ENCODE measurements around the gene ARHGAP30.
"Not testable (repeated sequence)": the region's sequence is repeated elsewhere in the genome, so short reads cannot be mapped to it uniquely, and the experiment has no call there.

Gene ARHGAP30

DNA sequence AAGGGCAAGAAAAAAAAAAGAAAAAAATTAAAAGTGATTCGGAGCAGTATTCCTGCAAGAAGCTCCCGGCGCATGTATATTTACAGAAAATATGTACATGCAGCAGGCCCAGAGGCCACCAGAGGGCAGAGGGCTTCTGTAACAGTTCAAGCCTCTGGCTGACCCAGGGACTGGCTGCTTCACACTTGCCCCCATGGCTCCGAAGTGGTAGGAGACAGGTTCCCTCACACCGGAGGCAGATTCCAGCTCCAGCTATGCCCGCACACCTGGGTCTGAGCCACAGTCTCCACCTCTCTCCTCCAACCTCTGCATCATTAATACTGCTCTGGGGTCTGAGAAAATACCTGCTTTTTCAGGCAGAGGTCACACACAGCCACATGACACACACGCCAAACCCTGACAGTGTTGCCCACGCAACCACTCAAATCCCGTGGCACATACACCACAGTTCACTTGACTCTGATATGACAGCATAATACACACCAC is 2.2 kb upstream of the ARHGAP30 start:
- DNase-seq (ENCODE audit: low read depth in 2 of 2), result peak; percentile 66 to 72
- TF ChIP-seq, protein P1, sequence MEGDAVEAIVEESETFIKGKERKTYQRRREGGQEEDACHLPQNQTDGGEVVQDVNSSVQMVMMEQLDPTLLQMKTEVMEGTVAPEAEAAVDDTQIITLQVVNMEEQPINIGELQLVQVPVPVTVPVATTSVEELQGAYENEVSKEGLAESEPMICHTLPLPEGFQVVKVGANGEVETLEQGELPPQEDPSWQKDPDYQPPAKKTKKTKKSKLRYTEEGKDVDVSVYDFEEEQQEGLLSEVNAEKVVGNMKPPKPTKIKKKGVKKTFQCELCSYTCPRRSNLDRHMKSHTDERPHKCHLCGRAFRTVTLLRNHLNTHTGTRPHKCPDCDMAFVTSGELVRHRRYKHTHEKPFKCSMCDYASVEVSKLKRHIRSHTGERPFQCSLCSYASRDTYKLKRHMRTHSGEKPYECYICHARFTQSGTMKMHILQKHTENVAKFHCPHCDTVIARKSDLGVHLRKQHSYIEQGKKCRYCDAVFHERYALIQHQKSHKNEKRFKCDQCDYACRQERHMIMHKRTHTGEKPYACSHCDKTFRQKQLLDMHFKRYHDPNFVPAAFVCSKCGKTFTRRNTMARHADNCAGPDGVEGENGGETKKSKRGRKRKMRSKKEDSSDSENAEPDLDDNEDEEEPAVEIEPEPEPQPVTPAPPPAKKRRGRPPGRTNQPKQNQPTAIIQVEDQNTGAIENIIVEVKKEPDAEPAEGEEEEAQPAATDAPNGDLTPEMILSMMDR (IDR thresholded peaks at IDR 0.05; ENCODE audit: low read depth, low read length), result peak; percentile 71
- H3K4me3 ChIP-seq (replicated peaks in 1 of 2; ENCODE audit: low read depth in 2 of 2, low read length in 2 of 2), result no peak overlapping the region

DNA sequence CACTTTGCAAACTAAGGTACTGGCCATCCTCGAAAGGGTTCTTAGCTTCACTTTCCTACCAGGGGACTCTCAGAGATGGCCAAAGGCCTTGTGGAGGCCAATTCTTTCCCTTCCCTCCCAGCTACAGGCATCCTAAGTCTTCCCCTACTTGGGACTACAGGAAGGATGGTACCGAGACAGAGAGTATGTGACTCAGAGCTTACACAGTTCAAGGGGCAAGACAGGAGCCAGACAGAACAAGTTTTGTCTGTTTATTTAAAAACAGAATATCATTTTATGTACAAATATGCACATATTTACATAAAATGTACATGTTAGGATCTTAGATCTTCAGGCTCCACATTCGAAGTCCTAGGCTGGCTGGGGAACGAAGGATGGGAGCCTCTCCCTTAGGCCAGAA is 1.1 kb upstream of the ARHGAP30 start:
- TF ChIP-seq, protein P1 (IDR thresholded peaks at IDR 0.05; ENCODE audit: low read depth, low read length), result no peak
- peak in 1 of 2 donors; percentile 47 for DNase-seq (ENCODE audit: low read depth in 2 of 2)
- H3K4me3 ChIP-seq (replicated peaks in 1 of 2; ENCODE audit: low read depth in 2 of 2, low read length in 2 of 2), result no peak overlapping the region

DNA sequence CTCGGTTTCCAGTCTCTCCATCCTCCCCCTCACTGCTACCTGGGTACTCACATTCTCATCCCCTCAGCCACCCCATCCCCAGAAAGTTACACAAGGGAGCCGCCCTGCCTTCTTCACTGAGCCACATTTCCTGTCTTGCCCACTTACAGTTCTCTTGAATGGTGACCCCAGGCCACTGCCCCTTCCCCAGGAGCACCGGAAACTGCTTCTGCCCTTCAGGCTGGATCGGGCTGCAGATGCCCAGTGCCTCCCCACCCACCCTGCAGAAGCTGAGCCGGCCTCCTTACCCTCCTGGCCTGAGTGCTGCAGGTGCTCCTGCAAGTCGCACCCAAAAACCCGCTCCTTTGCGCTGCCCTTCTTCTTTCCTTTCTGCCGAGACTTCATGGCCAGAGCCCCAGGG is 450 bp downstream of the ARHGAP30 start:
- TF ChIP-seq, protein P1 (IDR thresholded peaks at IDR 0.05; ENCODE audit: low read depth, low read length), result no peak
- DNase-seq (ENCODE audit: low read depth in 2 of 2), result no peak
- H3K4me3 ChIP-seq (replicated peaks in 1 of 2; ENCODE audit: low read depth in 2 of 2, low read length in 2 of 2), result no peak overlapping the region

DNA sequence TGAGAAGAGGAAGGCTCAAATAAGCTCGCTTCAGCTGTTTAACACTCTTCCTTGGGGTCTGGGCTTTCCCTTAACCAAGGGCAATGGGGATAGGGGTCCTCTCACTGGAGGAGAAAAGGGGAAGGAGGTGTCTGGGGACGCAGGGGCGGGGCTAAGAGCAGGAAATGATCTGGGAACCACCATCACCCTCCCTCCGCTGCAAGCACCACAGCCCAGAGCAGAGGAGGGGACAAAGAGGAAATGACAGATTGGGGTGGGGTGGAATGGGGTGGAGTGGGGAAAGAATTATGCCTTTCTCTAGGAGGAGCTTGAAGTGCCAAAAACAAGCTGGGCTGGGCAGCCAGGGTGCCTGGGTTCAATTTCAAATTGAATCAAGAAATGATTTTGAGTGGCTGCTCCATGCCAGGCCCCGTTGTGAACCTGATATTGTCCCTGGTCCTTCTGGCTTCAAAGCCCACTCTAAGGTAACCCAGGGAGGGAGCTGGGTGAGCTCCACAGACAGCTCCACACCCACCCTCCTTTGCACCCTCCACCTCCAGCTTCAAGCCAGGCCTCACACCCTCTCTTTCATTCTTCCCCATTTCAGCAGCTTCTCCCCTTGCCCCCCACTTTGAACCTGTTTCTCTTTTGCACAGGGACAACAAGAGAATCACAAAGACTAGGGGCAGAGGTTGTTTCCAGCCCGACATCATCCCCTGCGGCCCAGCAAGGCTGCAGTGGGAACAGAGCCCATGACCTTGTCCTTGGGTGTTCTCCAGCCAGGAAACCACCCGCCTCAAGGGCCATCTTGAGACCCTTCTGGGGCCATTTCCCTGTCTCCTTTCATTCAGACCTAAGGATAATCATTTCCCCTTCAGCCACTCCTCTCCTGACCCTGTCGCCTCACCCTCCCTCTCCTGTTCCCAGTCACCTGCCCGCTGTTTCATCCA is 1.1 kb downstream of the ARHGAP30 start:
- TF ChIP-seq, protein P1 (IDR thresholded peaks at IDR 0.05; ENCODE audit: low read depth, low read length), result no peak
- DNase-seq (ENCODE audit: low read depth in 2 of 2), result no peak
- H3K4me3 ChIP-seq (replicated peaks in 1 of 2; ENCODE audit: low read depth in 2 of 2, low read length in 2 of 2), result no peak overlapping the region

DNA sequence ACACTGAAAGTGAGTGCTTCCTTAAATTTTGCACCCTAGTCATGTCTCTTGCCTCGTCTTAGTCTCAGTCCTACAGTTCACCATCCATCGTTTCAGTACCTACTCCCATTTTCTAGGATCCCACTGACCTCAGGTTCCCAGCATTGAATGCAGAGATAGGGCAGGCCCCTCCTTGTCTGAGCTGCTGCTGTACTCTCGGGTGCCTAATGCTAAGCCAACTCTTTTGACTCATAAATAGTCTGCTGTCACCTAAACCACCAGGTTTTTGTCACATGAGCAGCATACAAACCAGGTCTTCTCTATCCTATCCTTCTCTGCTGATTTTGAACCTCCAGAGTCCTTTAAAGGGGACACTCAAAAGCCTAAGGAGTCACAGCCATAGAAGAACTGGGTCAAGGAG is 3.0 kb downstream of the ARHGAP30 start:
- H3K4me3 ChIP-seq (replicated peaks in 1 of 2; ENCODE audit: low read depth in 2 of 2, low read length in 2 of 2), result no peak overlapping the region
- TF ChIP-seq, protein P1 (IDR thresholded peaks at IDR 0.05; ENCODE audit: low read depth, low read length), result no peak
- no peak for DNase-seq (ENCODE audit: low read depth in 2 of 2)

DNA sequence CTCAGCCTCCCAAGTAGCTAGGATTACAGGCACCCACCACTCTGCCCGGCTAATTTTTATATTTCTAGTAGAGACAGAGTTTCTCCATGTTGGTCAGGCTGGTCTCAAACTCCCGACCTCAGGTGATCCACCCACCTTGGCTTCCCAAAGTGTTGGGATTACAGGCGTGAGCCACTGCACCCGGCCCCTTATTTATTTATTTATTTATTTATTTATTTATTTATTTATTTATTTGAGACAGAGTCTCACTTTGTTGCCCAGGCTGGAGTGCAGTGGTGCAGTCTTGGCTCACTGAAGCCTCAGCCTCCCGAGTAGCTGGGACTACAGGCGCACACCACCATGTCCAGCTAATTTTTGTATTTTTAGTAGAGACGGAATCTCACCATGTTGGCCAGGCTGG is 4.0 kb downstream of the ARHGAP30 start:
- not testable (repeated sequence) for H3K4me3 ChIP-seq (replicated peaks in 1 of 2; ENCODE audit: low read depth in 2 of 2, low read length in 2 of 2); DNase-seq (ENCODE audit: low read depth in 2 of 2)

DNA sequence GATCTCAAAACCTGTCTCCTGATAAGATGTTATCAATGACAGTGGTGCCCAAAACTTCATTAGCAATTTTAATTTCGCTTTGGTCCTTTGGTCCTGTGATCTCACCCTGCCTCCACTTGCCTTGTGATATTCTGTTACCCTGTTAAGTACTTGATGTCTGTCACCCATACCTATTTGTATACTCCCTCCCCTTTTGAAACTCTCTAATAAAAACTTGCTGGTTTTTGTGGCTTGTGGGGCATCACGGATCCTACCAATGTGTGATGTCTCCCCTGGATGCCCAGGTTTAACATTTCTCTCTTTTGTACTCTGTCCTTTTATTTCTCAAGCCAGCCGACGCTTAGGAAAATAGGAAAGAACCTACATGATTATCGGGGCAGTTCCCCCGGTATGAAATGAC is 5.8 kb downstream of the ARHGAP30 start:
- not testable (repeated sequence) for DNase-seq (ENCODE audit: low read depth in 2 of 2); H3K4me3 ChIP-seq (replicated peaks in 1 of 2; ENCODE audit: low read depth in 2 of 2, low read length in 2 of 2)

DNA sequence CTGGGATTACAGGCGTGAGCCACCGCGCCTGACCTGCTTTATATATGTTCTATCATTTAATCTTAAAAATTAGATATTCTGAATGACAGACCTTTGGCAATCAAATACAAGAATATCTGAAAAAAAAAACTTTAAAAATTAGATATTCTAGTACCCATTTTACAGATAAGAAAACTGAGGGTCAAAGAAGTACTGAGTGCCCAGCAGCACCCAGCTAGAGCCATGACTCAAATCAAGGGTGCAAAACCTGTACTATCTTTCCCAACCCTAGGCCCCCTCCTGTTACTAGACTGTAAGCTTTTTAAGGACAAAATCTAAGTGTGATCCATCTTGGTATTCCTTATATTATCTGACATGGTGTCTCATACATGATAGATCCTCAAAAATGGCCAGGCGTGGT is 8.3 kb downstream of the ARHGAP30 start:
- DNase-seq (ENCODE audit: low read depth in 2 of 2), result no peak
- TF ChIP-seq, protein P1 (IDR thresholded peaks at IDR 0.05; ENCODE audit: low read depth, low read length), result no peak
- no peak overlapping the region for H3K4me3 ChIP-seq (replicated peaks in 1 of 2; ENCODE audit: low read depth in 2 of 2, low read length in 2 of 2)

Measured in cardiac fibroblast (primary cell).